Measurements from ENCODE around the gene ZMYND19.
A peak's percentile ranks its signal among the peaks of the same experiment; 100 is the strongest.

ZMYND19 gene

DNA sequence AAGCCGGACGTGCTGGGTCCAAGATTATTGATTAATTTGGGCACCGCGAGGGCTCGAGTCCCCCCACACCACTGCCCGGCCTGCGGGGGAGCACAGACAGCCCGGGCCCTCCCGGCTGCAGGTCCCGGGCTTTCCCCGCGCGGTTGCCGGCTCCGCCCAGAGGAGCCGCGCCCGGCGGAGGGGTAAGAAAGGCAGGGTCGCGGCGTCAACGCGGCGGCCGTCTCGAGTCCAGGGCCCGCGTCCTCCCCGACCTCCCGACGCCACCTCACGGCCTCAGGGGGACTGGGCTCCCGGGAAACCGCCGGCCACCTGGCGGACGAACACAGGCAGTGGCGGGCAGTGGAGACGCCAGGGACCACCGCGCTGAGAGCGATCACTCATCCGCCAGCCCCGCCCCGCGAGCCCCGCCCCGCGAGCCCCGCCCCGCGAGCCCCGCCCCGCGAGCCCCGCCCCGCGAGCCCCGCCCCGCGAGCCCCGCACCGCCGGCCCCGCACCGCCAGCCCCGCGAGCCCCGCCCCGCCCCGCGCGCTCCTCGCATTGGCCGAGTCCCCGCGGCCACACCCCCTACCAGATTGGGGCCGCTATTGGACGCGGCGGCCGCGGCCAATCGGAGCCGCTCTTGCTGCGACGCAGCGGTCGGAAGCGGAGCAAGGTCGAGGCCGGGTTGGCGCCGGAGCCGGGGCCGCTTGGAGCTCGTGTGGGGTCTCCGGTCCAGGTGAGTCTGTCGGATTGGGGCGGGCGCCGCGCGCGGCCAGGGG, 38.9 kb downstream of the ZMYND19 start, which contains the start of gene MRPL41 (continued):
- TF ChIP-seq, protein P1, sequence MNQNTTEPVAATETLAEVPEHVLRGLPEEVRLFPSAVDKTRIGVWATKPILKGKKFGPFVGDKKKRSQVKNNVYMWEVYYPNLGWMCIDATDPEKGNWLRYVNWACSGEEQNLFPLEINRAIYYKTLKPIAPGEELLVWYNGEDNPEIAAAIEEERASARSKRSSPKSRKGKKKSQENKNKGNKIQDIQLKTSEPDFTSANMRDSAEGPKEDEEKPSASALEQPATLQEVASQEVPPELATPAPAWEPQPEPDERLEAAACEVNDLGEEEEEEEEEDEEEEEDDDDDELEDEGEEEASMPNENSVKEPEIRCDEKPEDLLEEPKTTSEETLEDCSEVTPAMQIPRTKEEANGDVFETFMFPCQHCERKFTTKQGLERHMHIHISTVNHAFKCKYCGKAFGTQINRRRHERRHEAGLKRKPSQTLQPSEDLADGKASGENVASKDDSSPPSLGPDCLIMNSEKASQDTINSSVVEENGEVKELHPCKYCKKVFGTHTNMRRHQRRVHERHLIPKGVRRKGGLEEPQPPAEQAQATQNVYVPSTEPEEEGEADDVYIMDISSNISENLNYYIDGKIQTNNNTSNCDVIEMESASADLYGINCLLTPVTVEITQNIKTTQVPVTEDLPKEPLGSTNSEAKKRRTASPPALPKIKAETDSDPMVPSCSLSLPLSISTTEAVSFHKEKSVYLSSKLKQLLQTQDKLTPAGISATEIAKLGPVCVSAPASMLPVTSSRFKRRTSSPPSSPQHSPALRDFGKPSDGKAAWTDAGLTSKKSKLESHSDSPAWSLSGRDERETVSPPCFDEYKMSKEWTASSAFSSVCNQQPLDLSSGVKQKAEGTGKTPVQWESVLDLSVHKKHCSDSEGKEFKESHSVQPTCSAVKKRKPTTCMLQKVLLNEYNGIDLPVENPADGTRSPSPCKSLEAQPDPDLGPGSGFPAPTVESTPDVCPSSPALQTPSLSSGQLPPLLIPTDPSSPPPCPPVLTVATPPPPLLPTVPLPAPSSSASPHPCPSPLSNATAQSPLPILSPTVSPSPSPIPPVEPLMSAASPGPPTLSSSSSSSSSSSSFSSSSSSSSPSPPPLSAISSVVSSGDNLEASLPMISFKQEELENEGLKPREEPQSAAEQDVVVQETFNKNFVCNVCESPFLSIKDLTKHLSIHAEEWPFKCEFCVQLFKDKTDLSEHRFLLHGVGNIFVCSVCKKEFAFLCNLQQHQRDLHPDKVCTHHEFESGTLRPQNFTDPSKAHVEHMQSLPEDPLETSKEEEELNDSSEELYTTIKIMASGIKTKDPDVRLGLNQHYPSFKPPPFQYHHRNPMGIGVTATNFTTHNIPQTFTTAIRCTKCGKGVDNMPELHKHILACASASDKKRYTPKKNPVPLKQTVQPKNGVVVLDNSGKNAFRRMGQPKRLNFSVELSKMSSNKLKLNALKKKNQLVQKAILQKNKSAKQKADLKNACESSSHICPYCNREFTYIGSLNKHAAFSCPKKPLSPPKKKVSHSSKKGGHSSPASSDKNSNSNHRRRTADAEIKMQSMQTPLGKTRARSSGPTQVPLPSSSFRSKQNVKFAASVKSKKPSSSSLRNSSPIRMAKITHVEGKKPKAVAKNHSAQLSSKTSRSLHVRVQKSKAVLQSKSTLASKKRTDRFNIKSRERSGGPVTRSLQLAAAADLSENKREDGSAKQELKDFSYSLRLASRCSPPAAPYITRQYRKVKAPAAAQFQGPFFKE (tag by site-specific recombination; IDR thresholded peaks at IDR 0.05; ENCODE audit: borderline replicate concordance), result no peak
- TF ChIP-seq ZNF521 (tag by site-specific recombination; IDR thresholded peaks at IDR 0.05) (no peak), SETDB1 (IDR thresholded peaks at IDR 0.05; ENCODE audit: insufficient read length, low read length) (no peak), ZNF146 (tag by site-specific recombination; IDR thresholded peaks at IDR 0.05) (no peak), ZNF394 (tag by site-specific recombination; IDR thresholded peaks at IDR 0.05; ENCODE audit: borderline replicate concordance) (no peak), KLF10 (tag by site-specific recombination; IDR thresholded peaks at IDR 0.05) (peak; percentile 93), ZNF239 (tag by site-specific recombination; IDR thresholded peaks at IDR 0.05) (no peak), BCL11B (tag by site-specific recombination; IDR thresholded peaks at IDR 0.05; ENCODE audit: low read depth) (peak; percentile 77; the same call in 1 of the 2 replicates), ZNF544 (tag by site-specific recombination; IDR thresholded peaks at IDR 0.05) (no peak), SP3 (tag by site-specific recombination; IDR thresholded peaks at IDR 0.05) (peak; percentile 75), ZNF596 (tag by site-specific recombination; IDR thresholded peaks at IDR 0.05) (no peak), FEZF1 (tag by site-specific recombination; IDR thresholded peaks at IDR 0.05) (no peak), ZNF629 (tag by site-specific recombination; IDR thresholded peaks at IDR 0.05) (no peak), ZNF354C (tag by site-specific recombination; IDR thresholded peaks at IDR 0.05; ENCODE audit: borderline replicate concordance, low read depth) (no peak), ZEB2 (tag by site-specific recombination; IDR thresholded peaks at IDR 0.05) (peak; percentile 70; the same call in 1 of the 2 replicates), ZBTB20 (tag by site-specific recombination; IDR thresholded peaks at IDR 0.05) (peak; percentile 75), ZNF140 (tag by site-specific recombination; IDR thresholded peaks at IDR 0.05) (no peak), ZNF623 (tag by site-specific recombination; IDR thresholded peaks at IDR 0.05) (no peak), ZNF747 (tag by site-specific recombination; IDR thresholded peaks at IDR 0.05) (no peak), ZFP41 (tag by site-specific recombination; IDR thresholded peaks at IDR 0.05; ENCODE audit: borderline replicate concordance) (no peak), ZNF2 (tag by site-specific recombination; IDR thresholded peaks at IDR 0.05) (no peak), ZNF335 (tag by site-specific recombination; conservative IDR thresholded peaks at IDR 0.05) (peak; percentile 89)
- TF ChIP-seq, protein P2, sequence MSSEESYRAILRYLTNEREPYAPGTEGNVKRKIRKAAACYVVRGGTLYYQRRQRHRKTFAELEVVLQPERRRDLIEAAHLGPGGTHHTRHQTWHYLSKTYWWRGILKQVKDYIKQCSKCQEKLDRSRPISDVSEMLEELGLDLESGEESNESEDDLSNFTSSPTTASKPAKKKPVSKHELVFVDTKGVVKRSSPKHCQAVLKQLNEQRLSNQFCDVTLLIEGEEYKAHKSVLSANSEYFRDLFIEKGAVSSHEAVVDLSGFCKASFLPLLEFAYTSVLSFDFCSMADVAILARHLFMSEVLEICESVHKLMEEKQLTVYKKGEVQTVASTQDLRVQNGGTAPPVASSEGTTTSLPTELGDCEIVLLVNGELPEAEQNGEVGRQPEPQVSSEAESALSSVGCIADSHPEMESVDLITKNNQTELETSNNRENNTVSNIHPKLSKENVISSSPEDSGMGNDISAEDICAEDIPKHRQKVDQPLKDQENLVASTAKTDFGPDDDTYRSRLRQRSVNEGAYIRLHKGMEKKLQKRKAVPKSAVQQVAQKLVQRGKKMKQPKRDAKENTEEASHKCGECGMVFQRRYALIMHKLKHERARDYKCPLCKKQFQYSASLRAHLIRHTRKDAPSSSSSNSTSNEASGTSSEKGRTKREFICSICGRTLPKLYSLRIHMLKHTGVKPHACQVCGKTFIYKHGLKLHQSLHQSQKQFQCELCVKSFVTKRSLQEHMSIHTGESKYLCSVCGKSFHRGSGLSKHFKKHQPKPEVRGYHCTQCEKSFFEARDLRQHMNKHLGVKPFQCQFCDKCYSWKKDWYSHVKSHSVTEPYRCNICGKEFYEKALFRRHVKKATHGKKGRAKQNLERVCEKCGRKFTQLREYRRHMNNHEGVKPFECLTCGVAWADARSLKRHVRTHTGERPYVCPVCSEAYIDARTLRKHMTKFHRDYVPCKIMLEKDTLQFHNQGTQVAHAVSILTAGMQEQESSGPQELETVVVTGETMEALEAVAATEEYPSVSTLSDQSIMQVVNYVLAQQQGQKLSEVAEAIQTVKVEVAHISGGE (tag by site-specific recombination; conservative IDR thresholded peaks at IDR 0.05; ENCODE audit: low read depth), result peak; percentile 34; the same call in 1 of the 2 replicates
- TF ChIP-seq, protein P3, sequence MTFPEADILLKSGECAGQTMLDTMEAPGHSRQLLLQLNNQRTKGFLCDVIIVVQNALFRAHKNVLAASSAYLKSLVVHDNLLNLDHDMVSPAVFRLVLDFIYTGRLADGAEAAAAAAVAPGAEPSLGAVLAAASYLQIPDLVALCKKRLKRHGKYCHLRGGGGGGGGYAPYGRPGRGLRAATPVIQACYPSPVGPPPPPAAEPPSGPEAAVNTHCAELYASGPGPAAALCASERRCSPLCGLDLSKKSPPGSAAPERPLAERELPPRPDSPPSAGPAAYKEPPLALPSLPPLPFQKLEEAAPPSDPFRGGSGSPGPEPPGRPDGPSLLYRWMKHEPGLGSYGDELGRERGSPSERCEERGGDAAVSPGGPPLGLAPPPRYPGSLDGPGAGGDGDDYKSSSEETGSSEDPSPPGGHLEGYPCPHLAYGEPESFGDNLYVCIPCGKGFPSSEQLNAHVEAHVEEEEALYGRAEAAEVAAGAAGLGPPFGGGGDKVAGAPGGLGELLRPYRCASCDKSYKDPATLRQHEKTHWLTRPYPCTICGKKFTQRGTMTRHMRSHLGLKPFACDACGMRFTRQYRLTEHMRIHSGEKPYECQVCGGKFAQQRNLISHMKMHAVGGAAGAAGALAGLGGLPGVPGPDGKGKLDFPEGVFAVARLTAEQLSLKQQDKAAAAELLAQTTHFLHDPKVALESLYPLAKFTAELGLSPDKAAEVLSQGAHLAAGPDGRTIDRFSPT (tag by site-specific recombination; IDR thresholded peaks at IDR 0.05), result peak; percentile 68
- TF ChIP-seq, protein P4, sequence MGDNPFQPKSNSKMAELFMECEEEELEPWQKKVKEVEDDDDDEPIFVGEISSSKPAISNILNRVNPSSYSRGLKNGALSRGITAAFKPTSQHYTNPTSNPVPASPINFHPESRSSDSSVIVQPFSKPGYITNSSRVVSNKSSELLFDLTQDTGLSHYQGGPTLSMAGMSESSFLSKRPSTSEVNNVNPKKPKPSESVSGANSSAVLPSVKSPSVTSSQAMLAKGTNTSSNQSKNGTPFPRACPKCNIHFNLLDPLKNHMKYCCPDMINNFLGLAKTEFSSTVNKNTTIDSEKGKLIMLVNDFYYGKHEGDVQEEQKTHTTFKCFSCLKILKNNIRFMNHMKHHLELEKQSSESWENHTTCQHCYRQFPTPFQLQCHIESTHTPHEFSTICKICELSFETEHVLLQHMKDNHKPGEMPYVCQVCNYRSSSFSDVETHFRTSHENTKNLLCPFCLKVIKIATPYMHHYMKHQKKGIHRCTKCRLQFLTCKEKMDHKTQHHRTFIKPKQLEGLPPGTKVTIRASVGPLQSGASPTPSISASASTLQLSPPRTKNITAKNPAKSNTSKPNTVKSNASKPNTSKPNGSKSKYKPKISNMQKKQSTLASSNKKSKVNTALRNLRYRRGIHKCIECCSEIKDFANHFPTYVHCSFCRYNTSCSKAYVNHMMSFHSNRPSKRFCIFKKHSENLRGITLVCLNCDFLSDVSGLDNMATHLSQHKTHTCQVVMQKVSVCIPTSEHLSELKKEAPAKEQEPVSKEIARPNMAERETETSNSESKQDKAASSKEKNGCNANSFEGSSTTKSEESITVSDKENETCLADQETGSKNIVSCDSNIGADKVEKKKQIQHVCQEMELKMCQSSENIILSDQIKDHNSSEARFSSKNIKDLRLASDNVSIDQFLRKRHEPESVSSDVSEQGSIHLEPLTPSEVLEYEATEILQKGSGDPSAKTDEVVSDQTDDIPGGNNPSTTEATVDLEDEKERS (tag by site-specific recombination; IDR thresholded peaks at IDR 0.05), result no peak

All from HEK293 (cell line).